Skeletal muscle tissue (tissue), 4 donors: ENCODE results near the gene CMSS1. TPM values are rescaled to one million over a fixed set of nuclear protein-coding genes. Genes with fewer than 3 reads are reported as not detected.

Experiments
- H3K27ac ChIP-seq: one replicate; pipeline ENCODE4 v1.7.0; 2013; ENCODE audit warnings: mild to moderate bottlenecking, low read depth, low read length, inconsistent platforms
- H3K27me3 ChIP-seq, 3 donors: one replicate each; pipeline ENCODE4 v1.7.0; 2013; ENCODE audit warnings: low read length in 3 of 3; ENCODE audit not compliant: control insufficient read depth in 3 of 3, insufficient read depth in 3 of 3
- H3K36me3 ChIP-seq, 3 donors: one replicate each; pipeline ENCODE4 v1.7.0; 2013; ENCODE audit warnings: low read length in 3 of 3; ENCODE audit not compliant: control insufficient read depth in 3 of 3, insufficient read depth in 3 of 3
- H3K4me1 ChIP-seq, 3 donors: one replicate each; pipeline ENCODE4 v1.7.0; 2013; ENCODE audit warnings: low read length in 3 of 3, mild to moderate bottlenecking in 3 of 3; ENCODE audit not compliant: control insufficient read depth in 3 of 3, insufficient read depth in 3 of 3
- H3K4me3 ChIP-seq, 3 donors: one replicate each; pipeline ENCODE4 v1.7.0; 2013; ENCODE audit warnings: low read length in 3 of 3
- H3K9ac ChIP-seq, 3 donors: one replicate each; pipeline ENCODE4 v1.7.0; 2013; ENCODE audit warnings: low read length in 3 of 3, mild to moderate bottlenecking in 3 of 3, moderate library complexity in 2 of 3, low read depth in 1 of 3
- H3K9me3 ChIP-seq, 3 donors: one replicate each; pipeline ENCODE4 v1.7.0; 2013; ENCODE audit warnings: low read length in 3 of 3; ENCODE audit not compliant: control insufficient read depth in 3 of 3
- total RNA-seq: library from RNA; depleted of rRNA; stranded (reverse); fragments of >200 nt; gene quantifications from one replicate; pipeline ENCODE4 v1.2.3, GENCODE V29; 2014
- donor health status: Osteomylitis.

The CMSS1 gene
- total RNA-seq, 1 donor from 2014 or later, result 8.4 TPM

- H3K27ac ChIP-seq, result peak overlapping the region; percentile 39
- H3K4me3 ChIP-seq, result peak overlapping the region in 1 of 3 donors; percentile 31
- H3K9ac ChIP-seq, result peak overlapping the region in 1 of 3 donors; percentile 25
- peaks cover 37 to 43% (median 38%) of the 10 kb centered on the region in 3 donors for H3K4me1 ChIP-seq
- no peaks in the 10 kb centered on the region for H3K36me3 ChIP-seq
- no peaks in the 10 kb centered on the region for H3K9me3 ChIP-seq
- no peaks in the 10 kb centered on the region for H3K27me3 ChIP-seq
These were observed 142.6 kb downstream of the CMSS1 start for GRCh38 chr3:99960123-99960878.

GRCh38 chr3:99960941-99961340 is 143.3 kb downstream of the CMSS1 start:
- Histone ChIP-seq H3K36me3 (no peaks in the 10 kb centered on the region), H3K9ac (peak overlapping the region in 1 of 3 donors; percentile 1), H3K9me3 (no peaks in the 10 kb centered on the region), H3K27ac (peak overlapping the region; percentile 39), H3K4me1 (peaks cover 39 to 40% (median 39%) of the 10 kb centered on the region in 3 donors), H3K27me3 (no peaks in the 10 kb centered on the region), H3K4me3 (peak overlapping the region in 1 of 3 donors; percentile 31)

GRCh38 chr3:99961756-99962515 is 144.3 kb downstream of the CMSS1 start:
- H3K4me1 ChIP-seq, result peaks cover 42 to 44% (median 44%) of the 10 kb centered on the region in 3 donors
- H3K9ac ChIP-seq, result no peak overlapping the region
- no peak overlapping the region for H3K27ac ChIP-seq

GRCh38 chr3:99962703-99963102 is 145.0 kb downstream of the CMSS1 start:
- Histone ChIP-seq H3K27me3 (no peaks in the 10 kb centered on the region), H3K4me1 (peaks cover 48 to 52% (median 50%) of the 10 kb centered on the region in 3 donors), H3K9ac (no peak overlapping the region), H3K4me3 (no peak overlapping the region), H3K27ac (no peak overlapping the region), H3K36me3 (no peaks in the 10 kb centered on the region), H3K9me3 (no peaks in the 10 kb centered on the region)

More at GRCh38 chr3:99961756-99962515, 144.3 kb downstream of the CMSS1 start:
- H3K27me3 ChIP-seq, result no peaks in the 10 kb centered on the region
- H3K36me3 ChIP-seq, result no peaks in the 10 kb centered on the region
- no peak overlapping the region for H3K4me3 ChIP-seq
- H3K9me3 ChIP-seq, result no peaks in the 10 kb centered on the region

GRCh38 chr3:99965077-99965476 is 147.4 kb downstream of the CMSS1 start:
- peaks cover 44 to 63% (median 61%) of the 10 kb centered on the region in 3 donors for H3K4me1 ChIP-seq
- H3K9me3 ChIP-seq, result no peaks in the 10 kb centered on the region
- H3K4me3 ChIP-seq, result no peak overlapping the region
- H3K27me3 ChIP-seq, result no peaks in the 10 kb centered on the region
- peak overlapping the region; percentile 48 for H3K27ac ChIP-seq
- H3K36me3 ChIP-seq, result no peaks in the 10 kb centered on the region
- no peak overlapping the region for H3K9ac ChIP-seq

- no peaks in the 10 kb centered on the region for H3K9me3 ChIP-seq
- H3K9ac ChIP-seq, result peak overlapping the region in 1 of 3 donors; percentile 25
- H3K36me3 ChIP-seq, result no peaks in the 10 kb centered on the region
- H3K4me1 ChIP-seq, result peaks cover 48 to 67% (median 60%) of the 10 kb centered on the region in 3 donors
- no peak overlapping the region for H3K4me3 ChIP-seq
- H3K27me3 ChIP-seq, result no peaks in the 10 kb centered on the region
- peak overlapping the region; percentile 48 for H3K27ac ChIP-seq
These were observed 148.2 kb downstream of the CMSS1 start for GRCh38 chr3:99965681-99966408.

- peaks cover 42 to 65% (median 51%) of the 10 kb centered on the region in 3 donors for H3K4me1 ChIP-seq
These were observed 149.2 kb downstream of the CMSS1 start for GRCh38 chr3:99966662-99967416.

GRCh38 chr3:99967796-99968195 is 150.1 kb downstream of the CMSS1 start:
- no peaks in the 10 kb centered on the region for H3K27me3 ChIP-seq
- H3K4me1 ChIP-seq, result peaks cover 44 to 69% (median 45%) of the 10 kb centered on the region in 3 donors
- H3K27ac ChIP-seq, result peak overlapping the region; percentile 48
- H3K9me3 ChIP-seq, result no peaks in the 10 kb centered on the region
- no peak overlapping the region for H3K9ac ChIP-seq
- H3K4me3 ChIP-seq, result no peak overlapping the region
- H3K36me3 ChIP-seq, result no peaks in the 10 kb centered on the region

More at GRCh38 chr3:99966662-99967416, 149.2 kb downstream of the CMSS1 start:
- Histone ChIP-seq H3K9ac (no peak overlapping the region), H3K27me3 (no peaks in the 10 kb centered on the region), H3K36me3 (no peaks in the 10 kb centered on the region), H3K27ac (peak overlapping the region; percentile 48), H3K9me3 (no peaks in the 10 kb centered on the region), H3K4me3 (peak overlapping the region in 1 of 3 donors; percentile 44)

- no peak overlapping the region for H3K4me3 ChIP-seq
- H3K9me3 ChIP-seq, result no peaks in the 10 kb centered on the region
- no peaks in the 10 kb centered on the region for H3K27me3 ChIP-seq
- H3K9ac ChIP-seq, result no peak overlapping the region
- no peak overlapping the region for H3K27ac ChIP-seq
- peaks cover 41 to 65% (median 41%) of the 10 kb centered on the region in 3 donors for H3K4me1 ChIP-seq
- H3K36me3 ChIP-seq, result no peaks in the 10 kb centered on the region
These were observed 151.5 kb downstream of the CMSS1 start for GRCh38 chr3:99969136-99969535.
